Kidney (tissue), 14 donors: Measurements from ENCODE around the gene SMARCAL1. TPM values are rescaled to one million over a fixed set of nuclear protein-coding genes. Genes with fewer than 3 reads are reported as not detected.
A peak's percentile ranks its signal among the peaks of the same experiment; 100 is the strongest.

Experiments
- DNase-seq, 5 donors: peaks; one replicate each; pipeline ENCODE4 v3.0.0-alpha.2; 2013 to 2020
- FAIRE-seq: peaks from 2 replicates; lab custom pipeline; 2012; peaks lifted over from hg19 to GRCh38; lab: Jason Lieb, UNC
- H3K27ac ChIP-seq, 2 donors: one replicate each; pipeline ENCODE4 v1.7.0; 2013; ENCODE audit warnings: low read depth in 2 of 2, low read length in 2 of 2, inconsistent platforms in 1 of 2
- H3K27me3 ChIP-seq: one replicate; pipeline ENCODE4 v1.7.1; 2013; ENCODE audit warnings: low read length, inconsistent platforms; ENCODE audit not compliant: control insufficient read depth, insufficient read depth
- H3K36me3 ChIP-seq, 3 donors: one replicate each; pipeline versions ENCODE4 v1.7.0 to v1.7.1; 2013; ENCODE audit warnings: low read length in 3 of 3, control low read depth in 1 of 3, inconsistent platforms in 1 of 3; ENCODE audit not compliant: insufficient read depth in 3 of 3, control insufficient read depth in 2 of 3
- H3K4me1 ChIP-seq, 3 donors: one replicate each; pipeline versions ENCODE4 v1.7.0 to v1.7.1; 2013; ENCODE audit warnings: low read length in 3 of 3, inconsistent platforms in 1 of 3, low read depth in 1 of 3; ENCODE audit not compliant: control insufficient read depth in 2 of 3, insufficient read depth in 2 of 3
- H3K4me3 ChIP-seq, 3 donors: one replicate each; pipeline versions ENCODE4 v1.7.0 to v1.8.1; 2013; ENCODE audit warnings: low read length in 3 of 3, control low read depth in 1 of 3, inconsistent platforms in 1 of 3
- H3K9ac ChIP-seq, 3 donors: one replicate each; pipeline versions ENCODE4 v1.7.0 to v1.7.1; 2013; ENCODE audit warnings: low read length in 3 of 3, control low read depth in 1 of 3, inconsistent platforms in 1 of 3
- H3K9me3 ChIP-seq, 3 donors: one replicate each; pipeline versions ENCODE4 v1.7.0 to v1.7.1; 2013; ENCODE audit warnings: low read length in 3 of 3, control low read depth in 1 of 3, inconsistent platforms in 1 of 3; ENCODE audit not compliant: control insufficient read depth in 2 of 3, insufficient read depth in 1 of 3
- intact Hi-C: fragments of 100-400 bp; cut with DNase I; formaldehyde crosslinking; loops from one replicate; pipeline ENCODE4 v1.11.1; 2022
- polyA plus RNA-seq: library from polyadenylated mRNA; stranded (reverse); fragments of 350-450 nt; fragmentation: Illumina TruSeq; extraction: RNeasy Lipid Tissue Mini Kit (QIAGEN cat#74804); gene quantifications from one replicate; pipeline ENCODE4 v1.2.3, GENCODE V29; 2014; ENCODE audit warnings: low read depth, low replicate concordance; ENCODE audit not compliant: insufficient read depth
- total RNA-seq: library from RNA; stranded (reverse); fragmentation: NEBNext Ultra II Directional; extraction: Animal tissue kit (Norgen Biotek cat#: 25700); gene quantifications from one replicate; pipeline ENCODE4 v1.2.1, GENCODE V29; 2021
- TF ChIP-seq, protein P1 (sequence below): IDR thresholded peaks from 3 replicates; pipeline ENCODE4 v1.5.1; 2012; ENCODE audit warnings: mild to moderate bottlenecking, moderate library complexity, borderline replicate concordance; ENCODE audit not compliant: insufficient read depth; ENCODE audit errors: extremely low read depth
- donor health status: control.
- donor health status: control.
- donor health status: control.
- donor health status: control.
- donor health status: control.
- donor health status: DM: yes; HTN: yes; CAD: no.
- donor health status: Normal renal cell carcinoma (clear cell type).

The SMARCAL1 gene
- total and polyA plus RNA-seq, 2 donors from 2014 or later: 9.7 to 17.3 TPM

DNA sequence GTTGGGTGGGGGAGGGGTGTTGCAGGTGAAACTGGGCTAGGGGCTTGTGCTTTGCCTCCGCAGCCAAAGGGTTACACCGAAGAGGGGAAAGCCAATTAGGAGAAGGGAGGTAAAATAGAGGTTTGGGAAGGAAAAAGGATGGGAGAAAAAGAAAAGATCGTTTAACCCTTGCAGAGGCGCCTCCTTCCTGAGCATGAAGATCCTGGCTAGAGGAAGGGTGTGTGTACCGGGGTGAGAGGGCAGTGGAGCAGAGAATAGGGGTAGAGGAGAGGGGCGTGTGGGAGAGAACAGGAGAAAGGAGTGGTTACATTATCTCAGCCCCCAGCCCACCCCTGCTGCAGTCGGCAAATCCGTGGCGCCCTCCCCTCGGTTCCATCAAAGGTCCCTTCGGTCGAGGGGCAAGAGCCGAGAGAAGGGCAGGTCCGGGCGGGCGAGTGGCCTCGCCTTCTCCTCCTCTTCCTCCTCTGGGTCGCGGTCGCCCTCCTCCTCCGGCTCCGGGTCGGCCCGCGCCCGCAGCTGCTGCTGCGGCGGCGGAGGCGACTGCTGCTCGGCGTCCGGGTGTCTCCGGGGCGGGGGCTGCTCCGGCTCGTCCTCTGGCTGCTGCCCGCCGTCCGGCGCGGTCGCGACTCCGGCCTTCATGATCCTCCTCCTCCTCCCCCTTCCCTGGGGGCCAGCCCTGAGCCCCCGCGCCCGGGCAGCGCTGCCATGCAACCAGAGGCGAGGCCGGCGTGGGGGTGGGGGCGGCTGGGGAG, 41.1 kb upstream of the SMARCAL1 start:
- peaks cover 0 to 2% (median 0%) of the 10 kb centered on the region in 3 donors for H3K9me3 ChIP-seq
- peaks cover 0 to 3% (median 0%) of the 10 kb centered on the region in 3 donors for H3K4me1 ChIP-seq
- DNase-seq: peak in 4 of 5 donors; percentile 10 to 65 (median 40)
- intact Hi-C loops: no loop called here
- H3K27me3 ChIP-seq: peaks cover 16% of the 10 kb centered on the region
- no peak overlapping the region for H3K9ac ChIP-seq
- no peak overlapping the region for H3K4me3 ChIP-seq
- TF ChIP-seq, protein P1, sequence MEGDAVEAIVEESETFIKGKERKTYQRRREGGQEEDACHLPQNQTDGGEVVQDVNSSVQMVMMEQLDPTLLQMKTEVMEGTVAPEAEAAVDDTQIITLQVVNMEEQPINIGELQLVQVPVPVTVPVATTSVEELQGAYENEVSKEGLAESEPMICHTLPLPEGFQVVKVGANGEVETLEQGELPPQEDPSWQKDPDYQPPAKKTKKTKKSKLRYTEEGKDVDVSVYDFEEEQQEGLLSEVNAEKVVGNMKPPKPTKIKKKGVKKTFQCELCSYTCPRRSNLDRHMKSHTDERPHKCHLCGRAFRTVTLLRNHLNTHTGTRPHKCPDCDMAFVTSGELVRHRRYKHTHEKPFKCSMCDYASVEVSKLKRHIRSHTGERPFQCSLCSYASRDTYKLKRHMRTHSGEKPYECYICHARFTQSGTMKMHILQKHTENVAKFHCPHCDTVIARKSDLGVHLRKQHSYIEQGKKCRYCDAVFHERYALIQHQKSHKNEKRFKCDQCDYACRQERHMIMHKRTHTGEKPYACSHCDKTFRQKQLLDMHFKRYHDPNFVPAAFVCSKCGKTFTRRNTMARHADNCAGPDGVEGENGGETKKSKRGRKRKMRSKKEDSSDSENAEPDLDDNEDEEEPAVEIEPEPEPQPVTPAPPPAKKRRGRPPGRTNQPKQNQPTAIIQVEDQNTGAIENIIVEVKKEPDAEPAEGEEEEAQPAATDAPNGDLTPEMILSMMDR: no peak
- H3K36me3 ChIP-seq: no peaks in the 10 kb centered on the region
- H3K27ac ChIP-seq: no peak overlapping the region
- FAIRE-seq: no peak

DNA sequence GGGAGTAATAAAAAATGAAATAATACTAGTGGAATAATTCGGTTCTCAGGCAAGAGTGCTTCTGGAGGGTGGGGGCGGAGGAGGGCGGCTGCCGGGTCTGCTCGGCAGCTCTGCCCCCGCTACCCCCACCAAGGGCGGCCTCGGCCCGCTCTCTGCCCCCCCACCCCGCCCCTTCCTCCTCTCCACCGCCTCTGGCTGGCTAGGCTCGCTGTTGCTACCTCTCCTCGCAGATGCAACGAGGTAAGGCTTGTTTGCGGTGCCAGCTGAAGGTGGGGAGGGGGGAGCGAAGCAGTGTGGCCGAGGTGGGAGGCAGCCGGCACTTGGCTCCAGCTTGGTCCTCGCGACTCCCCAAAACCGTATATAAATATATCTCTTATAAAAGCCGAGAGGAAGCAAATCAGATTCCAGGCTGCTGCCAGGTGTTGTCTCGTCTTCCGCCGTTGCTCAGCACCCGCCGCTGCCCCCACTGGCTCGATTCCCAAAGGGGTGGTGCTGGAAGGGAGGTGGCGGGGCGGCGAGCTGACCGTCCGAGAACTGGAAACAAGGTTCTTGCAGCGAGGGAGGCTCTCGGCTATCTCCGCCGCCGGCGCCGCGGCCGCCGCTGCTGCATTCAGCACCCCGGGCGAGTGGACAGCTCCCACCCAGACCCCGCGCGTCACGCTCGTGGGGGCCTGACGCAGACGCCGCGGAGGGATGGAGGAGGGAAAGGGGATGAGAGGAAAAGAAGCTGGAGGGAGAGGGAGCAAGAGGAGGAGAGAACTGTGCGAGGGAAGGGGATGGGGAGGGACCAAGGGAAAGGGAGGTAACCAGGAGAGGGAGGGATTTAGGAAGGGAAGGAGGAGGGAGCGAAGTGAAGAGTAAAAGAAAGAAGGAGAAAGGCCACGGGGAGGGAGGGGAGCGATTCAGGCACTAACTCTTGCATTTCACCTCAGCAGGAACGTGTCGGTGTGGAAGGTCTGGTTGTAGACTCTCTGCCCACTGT, 40.3 kb upstream of the SMARCAL1 start, which contains the start of gene MARCHF4:
Gene MARCHF4, minus strand, starts transcription at position 763 of the 982 bp plus-strand sequence. CDS start 2,223 bp downstream, outside the sequence.
- no peak within 1 kb of the TSS for H3K27ac ChIP-seq
- TF ChIP-seq, protein P1: no peak
- peak within 1 kb of the TSS in 2 of 3 donors; percentile 13 to 19 for H3K4me3 ChIP-seq
- intact Hi-C loops: no loop called here
- peaks cover 0 to 2% (median 0%) of the 10 kb centered on the region in 3 donors for H3K9me3 ChIP-seq
- DNase-seq: peak; percentile 90 to 93 (median 92)
- peaks cover 16% of the 10 kb centered on the region for H3K27me3 ChIP-seq
- H3K36me3 ChIP-seq: no peaks in the 10 kb centered on the region
- peaks cover 0 to 3% (median 0%) of the 10 kb centered on the region in 3 donors for H3K4me1 ChIP-seq
- FAIRE-seq: no peak
- H3K9ac ChIP-seq: no peak within 1 kb of the TSS

DNA sequence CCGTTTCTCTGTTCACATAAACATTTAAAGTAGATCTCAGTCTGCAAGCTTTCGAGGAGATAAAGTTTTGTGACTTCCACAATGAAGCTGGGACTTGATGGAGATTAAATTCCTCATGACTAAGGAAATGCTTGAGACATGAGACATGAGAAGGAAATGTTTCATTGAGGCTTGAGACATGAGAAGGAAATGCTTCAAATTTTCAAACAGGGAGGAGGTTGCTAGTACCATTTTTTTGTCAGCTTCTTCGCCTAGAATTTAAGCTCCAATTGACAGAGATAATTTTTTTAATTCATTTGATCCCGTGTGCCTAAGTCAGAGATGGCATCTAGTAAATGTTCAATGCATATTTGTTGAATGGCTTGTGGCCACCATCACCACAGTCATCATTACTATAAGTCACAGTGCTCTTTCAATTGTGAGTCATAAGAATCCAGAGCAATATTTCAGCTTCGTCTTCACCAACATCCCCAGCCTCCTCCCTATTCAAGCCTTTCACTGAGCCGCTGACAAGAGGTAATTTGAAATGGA, 39.5 kb upstream of the SMARCAL1 start:
- peaks cover 0 to 2% (median 0%) of the 10 kb centered on the region in 3 donors for H3K9me3 ChIP-seq

More for the DNA sequence above, 39.5 kb upstream of the SMARCAL1 start:
- Histone ChIP-seq H3K4me1 (peaks cover 0 to 3% (median 0%) of the 10 kb centered on the region in 3 donors), H3K27me3 (peaks cover 16% of the 10 kb centered on the region), H3K27ac (no peak overlapping the region), H3K4me3 (peak overlapping the region in 1 of 3 donors; percentile 19), H3K9ac (no peak overlapping the region), H3K36me3 (no peaks in the 10 kb centered on the region)
- TF ChIP-seq, protein P1: no peak
- intact Hi-C loops: no loop called here
- FAIRE-seq (no peak), DNase-seq (peak in 1 of 5 donors; percentile 0)
